Chondrocyte (in vitro differentiated cells): ENCODE data around the gene DUOX2. TPM values are rescaled to one million over a fixed set of nuclear protein-coding genes. Genes with fewer than 3 reads are reported as not detected.

Experiments
- DNase-seq: peaks from one replicate; pipeline ENCODE4 v3.0.0; 2021; ENCODE audit warnings: mixed read lengths, low spot score
- H3K27ac Mint-ChIP-seq: one replicate; pipeline ENCODE4 v1.8.0; 2021; ENCODE audit warnings: mild to moderate bottlenecking, moderate library complexity, mixed read lengths; ENCODE audit not compliant: unreplicated experiment
- H3K27me3 Mint-ChIP-seq: 2 replicates; pipeline ENCODE4 v1.8.0; 2021; ENCODE audit warnings: low read depth, mixed read lengths
- H3K36me3 Mint-ChIP-seq: 2 replicates; pipeline ENCODE4 v1.8.0; 2021; ENCODE audit warnings: low read depth, mixed read lengths
- H3K4me1 Mint-ChIP-seq: 2 replicates; pipeline ENCODE4 v1.8.0; 2021; ENCODE audit warnings: low read depth, mild to moderate bottlenecking, mixed read lengths
- H3K4me3 Mint-ChIP-seq: one replicate; pipeline ENCODE4 v1.8.0; 2021; ENCODE audit warnings: mild to moderate bottlenecking, moderate library complexity, mixed read lengths; ENCODE audit not compliant: unreplicated experiment
- H3K9me3 Mint-ChIP-seq: 2 replicates; pipeline ENCODE4 v1.8.0; 2021; ENCODE audit warnings: low read depth, mixed read lengths
- total RNA-seq: library from RNA; stranded (reverse); gene quantifications from 3 replicates; pipeline ENCODE4 v1.2.1, GENCODE V29; 2021
- TF ChIP-seq, protein P1 (sequence below): fragments of 200-600 bp; sonication (generic); IDR thresholded peaks from 2 replicates; pipeline ENCODE4 v1.5.0; 2021; ENCODE audit warnings: antibody characterized with exemption, mild to moderate bottlenecking, moderate library complexity

DUOX2 gene
- total RNA-seq, 1 donor from 2014 or later = not detected

DNA sequence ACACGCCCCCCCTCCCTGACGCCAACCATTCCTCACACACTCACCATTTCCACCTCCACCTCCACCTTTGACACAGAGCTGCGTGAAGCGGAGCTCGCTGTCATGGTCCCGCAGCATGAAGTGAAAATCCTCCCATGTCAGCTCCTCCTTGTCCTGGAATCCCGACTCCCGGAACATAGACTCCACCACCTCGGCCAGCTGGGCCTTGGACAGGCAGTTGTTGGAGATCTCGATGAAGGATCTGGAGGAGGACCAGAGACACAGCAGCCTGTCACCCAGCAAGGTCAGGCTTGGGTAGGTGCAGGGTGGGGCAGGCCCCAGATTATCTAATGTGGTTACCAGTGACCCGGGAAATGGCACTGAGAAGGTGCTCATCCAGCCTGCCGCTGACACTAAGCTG, 12.2 kb downstream of the DUOX2 start:
- no peaks in the 10 kb centered on the region for H3K9me3 Mint-ChIP-seq
- no peaks in the 10 kb centered on the region for H3K36me3 Mint-ChIP-seq
- H3K27ac Mint-ChIP-seq = no peak overlapping the region
- TF ChIP-seq, protein P1, sequence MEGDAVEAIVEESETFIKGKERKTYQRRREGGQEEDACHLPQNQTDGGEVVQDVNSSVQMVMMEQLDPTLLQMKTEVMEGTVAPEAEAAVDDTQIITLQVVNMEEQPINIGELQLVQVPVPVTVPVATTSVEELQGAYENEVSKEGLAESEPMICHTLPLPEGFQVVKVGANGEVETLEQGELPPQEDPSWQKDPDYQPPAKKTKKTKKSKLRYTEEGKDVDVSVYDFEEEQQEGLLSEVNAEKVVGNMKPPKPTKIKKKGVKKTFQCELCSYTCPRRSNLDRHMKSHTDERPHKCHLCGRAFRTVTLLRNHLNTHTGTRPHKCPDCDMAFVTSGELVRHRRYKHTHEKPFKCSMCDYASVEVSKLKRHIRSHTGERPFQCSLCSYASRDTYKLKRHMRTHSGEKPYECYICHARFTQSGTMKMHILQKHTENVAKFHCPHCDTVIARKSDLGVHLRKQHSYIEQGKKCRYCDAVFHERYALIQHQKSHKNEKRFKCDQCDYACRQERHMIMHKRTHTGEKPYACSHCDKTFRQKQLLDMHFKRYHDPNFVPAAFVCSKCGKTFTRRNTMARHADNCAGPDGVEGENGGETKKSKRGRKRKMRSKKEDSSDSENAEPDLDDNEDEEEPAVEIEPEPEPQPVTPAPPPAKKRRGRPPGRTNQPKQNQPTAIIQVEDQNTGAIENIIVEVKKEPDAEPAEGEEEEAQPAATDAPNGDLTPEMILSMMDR = no peak
- DNase-seq = no peak
- H3K4me1 Mint-ChIP-seq = no peaks in the 10 kb centered on the region
- H3K4me3 Mint-ChIP-seq = no peak overlapping the region
- peaks cover 27% of the 10 kb centered on the region for H3K27me3 Mint-ChIP-seq

GRCh38 chr15:45100884-45101625, 12.9 kb downstream of the DUOX2 start:
- no peak for DNase-seq

DNA sequence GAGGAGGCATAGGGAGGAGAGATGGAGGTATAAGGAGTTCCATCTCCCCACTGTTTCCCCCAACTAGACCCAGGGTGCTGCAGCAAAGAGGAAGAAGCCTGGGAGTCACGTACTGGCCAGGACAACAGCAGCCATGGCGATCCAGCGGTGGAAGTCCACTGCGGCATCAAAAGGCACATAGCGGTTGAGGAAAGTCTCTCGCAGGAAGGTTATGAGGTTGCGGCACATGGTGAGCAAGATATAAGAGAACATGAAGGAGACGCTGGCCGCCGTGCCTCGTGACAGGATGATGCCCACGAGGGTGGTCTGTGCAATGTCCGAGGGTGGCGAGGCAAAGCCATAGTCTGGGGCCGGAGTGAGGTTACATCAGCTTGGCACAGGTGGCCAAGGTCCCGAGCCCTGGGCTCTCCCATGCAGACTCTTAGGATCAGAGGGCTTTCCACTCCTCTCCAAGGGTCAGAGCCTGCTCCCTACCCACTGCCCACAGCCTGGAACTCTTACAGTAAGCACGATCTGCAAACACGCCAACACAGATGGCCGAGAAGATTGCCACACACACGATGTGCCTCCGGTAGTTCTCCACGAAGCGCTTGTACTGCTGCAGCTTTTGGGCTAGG, 14.3 kb downstream of the DUOX2 start:
- Mint-ChIP-seq H3K4me3 (no peak overlapping the region), H3K36me3 (no peaks in the 10 kb centered on the region), H3K27me3 (peaks cover 13% of the 10 kb centered on the region), H3K4me1 (no peaks in the 10 kb centered on the region), H3K9me3 (no peaks in the 10 kb centered on the region), H3K27ac (no peak overlapping the region)
- no peak for DNase-seq
- TF ChIP-seq, protein P1 = no peak

More at GRCh38 chr15:45100884-45101625, 12.9 kb downstream of the DUOX2 start:
- Mint-ChIP-seq H3K4me3 (no peak overlapping the region), H3K27ac (no peak overlapping the region), H3K9me3 (no peaks in the 10 kb centered on the region), H3K4me1 (no peaks in the 10 kb centered on the region), H3K36me3 (no peaks in the 10 kb centered on the region), H3K27me3 (peaks cover 23% of the 10 kb centered on the region)
- TF ChIP-seq, protein P1 = no peak

GRCh38 chr15:45097466-45097865, 16.5 kb downstream of the DUOX2 start:
- no peak overlapping the region for H3K27ac Mint-ChIP-seq
- peaks cover 30% of the 10 kb centered on the region for H3K27me3 Mint-ChIP-seq
- peaks cover 2% of the 10 kb centered on the region for H3K9me3 Mint-ChIP-seq
- no peak for DNase-seq
- H3K4me1 Mint-ChIP-seq = no peaks in the 10 kb centered on the region
- TF ChIP-seq, protein P1 = no peak
- H3K36me3 Mint-ChIP-seq = no peaks in the 10 kb centered on the region
- no peak overlapping the region for H3K4me3 Mint-ChIP-seq

GRCh38 chr15:45095661-45096060, 18.3 kb downstream of the DUOX2 start:
- H3K36me3 Mint-ChIP-seq = no peaks in the 10 kb centered on the region
- peaks cover 29% of the 10 kb centered on the region for H3K27me3 Mint-ChIP-seq
- H3K27ac Mint-ChIP-seq = no peak overlapping the region
- TF ChIP-seq, protein P1 = no peak
- no peak for DNase-seq
- H3K4me3 Mint-ChIP-seq = no peak overlapping the region
- H3K4me1 Mint-ChIP-seq = peaks cover 2% of the 10 kb centered on the region
- peaks cover 3% of the 10 kb centered on the region for H3K9me3 Mint-ChIP-seq
